Measurements from ENCODE around the gene CLCN1. TPM values are rescaled to one million over a fixed set of nuclear protein-coding genes. Genes with fewer than 3 reads are reported as not detected.
A peak's percentile ranks its signal among the peaks of the same experiment; 100 is the strongest.

The CLCN1 gene
- total RNA-seq, 2 donors from 2014 or later: 0.10 TPM; not detected in 1

- Mint-ChIP-seq H3K4me3 (no peak overlapping the region), H3K27ac (no peak overlapping the region), H3K27me3 (peaks cover 3 to 6% of the 10 kb centered on the region in 2 donors), H3K4me1 (ENCODE audit: low read depth in 2 of 2) (peaks cover 31 to 39% of the 10 kb centered on the region in 2 donors), H3K36me3 (no peaks in the 10 kb centered on the region), H3K9me3 (no peaks in the 10 kb centered on the region)
- ATAC-seq (no peak), DNase-seq (ENCODE audit: low spot score) (no peak)
These were observed 54.1 kb downstream of the CLCN1 start for GRCh38 chr7:143369678-143370651.

GRCh38 chr7:143372070-143372469 lies 56.2 kb downstream of the CLCN1 start:
- H3K9me3 Mint-ChIP-seq: no peaks in the 10 kb centered on the region
- peak overlapping the region; percentile 78 to 86 for H3K27ac Mint-ChIP-seq
- H3K4me3 Mint-ChIP-seq: peak overlapping the region; percentile 69
- peaks cover 51 to 60% of the 10 kb centered on the region in 2 donors for H3K4me1 Mint-ChIP-seq (ENCODE audit: low read depth in 2 of 2)
- ATAC-seq (peak; percentile 78), DNase-seq (ENCODE audit: low spot score) (peak; percentile 77)
- H3K27me3 Mint-ChIP-seq: no peaks in the 10 kb centered on the region
- no peaks in the 10 kb centered on the region for H3K36me3 Mint-ChIP-seq

- H3K36me3 Mint-ChIP-seq: no peaks in the 10 kb centered on the region
- H3K27me3 Mint-ChIP-seq: no peaks in the 10 kb centered on the region
- H3K27ac Mint-ChIP-seq: peak overlapping the region; percentile 93 to 95
- no peaks in the 10 kb centered on the region for H3K9me3 Mint-ChIP-seq
- peak overlapping the region; percentile 30 for H3K4me3 Mint-ChIP-seq
- peaks cover 59 to 69% of the 10 kb centered on the region in 2 donors for H3K4me1 Mint-ChIP-seq (ENCODE audit: low read depth in 2 of 2)
- no peak for ATAC-seq
- DNase-seq (ENCODE audit: low spot score): peak; percentile 35
These were observed 57.4 kb downstream of the CLCN1 start for GRCh38 chr7:143373255-143373794.

GRCh38 chr7:143374561-143374960 lies 58.6 kb downstream of the CLCN1 start:
- no peaks in the 10 kb centered on the region for H3K9me3 Mint-ChIP-seq
- no peaks in the 10 kb centered on the region for H3K36me3 Mint-ChIP-seq
- peak overlapping the region; percentile 74 for H3K4me3 Mint-ChIP-seq
- DNase-seq (ENCODE audit: low spot score): no peak
- no peaks in the 10 kb centered on the region for H3K27me3 Mint-ChIP-seq
- ATAC-seq: no peak
- H3K27ac Mint-ChIP-seq: peak overlapping the region; percentile 93 to 95
- peaks cover 71 to 81% of the 10 kb centered on the region in 2 donors for H3K4me1 Mint-ChIP-seq (ENCODE audit: low read depth in 2 of 2)

- Mint-ChIP-seq H3K9me3 (no peaks in the 10 kb centered on the region), H3K27ac (peak overlapping the region; percentile 93 to 95), H3K4me3 (peak overlapping the region; percentile 74), H3K36me3 (no peaks in the 10 kb centered on the region), H3K27me3 (no peaks in the 10 kb centered on the region), H3K4me1 (ENCODE audit: low read depth in 2 of 2) (peaks cover 76 to 87% of the 10 kb centered on the region in 2 donors)
- DNase-seq (ENCODE audit: low spot score): peak; percentile 75
- peak; percentile 82 to 83 for ATAC-seq
These were observed 59.6 kb downstream of the CLCN1 start for GRCh38 chr7:143375298-143376034.

GRCh38 chr7:143376396-143376795 lies 60.5 kb downstream of the CLCN1 start:
- Mint-ChIP-seq H3K4me1 (ENCODE audit: low read depth in 2 of 2) (peaks cover 70 to 79% of the 10 kb centered on the region in 2 donors), H3K27me3 (no peaks in the 10 kb centered on the region), H3K9me3 (no peaks in the 10 kb centered on the region), H3K36me3 (no peaks in the 10 kb centered on the region), H3K4me3 (peak overlapping the region; percentile 74), H3K27ac (peak overlapping the region; percentile 93 to 95)
- ATAC-seq (no peak), DNase-seq (ENCODE audit: low spot score) (peak; percentile 64)

GRCh38 chr7:143379611-143380259 lies 63.8 kb downstream of the CLCN1 start:
- Mint-ChIP-seq H3K4me3 (peak overlapping the region; percentile 94), H3K9me3 (no peaks in the 10 kb centered on the region), H3K4me1 (ENCODE audit: low read depth in 2 of 2) (peaks cover 50 to 53% of the 10 kb centered on the region in 2 donors), H3K36me3 (no peaks in the 10 kb centered on the region), H3K27ac (peak overlapping the region; percentile 93 to 99), H3K27me3 (no peaks in the 10 kb centered on the region)
- ATAC-seq (no peak), DNase-seq (ENCODE audit: low spot score) (peak; percentile 54)

GRCh38 chr7:143380260-143380645 lies 64.3 kb downstream of the CLCN1 start:
- peak overlapping the region; percentile 94 for H3K4me3 Mint-ChIP-seq

GRCh38 chr7:143380646-143381426 lies 64.9 kb downstream of the CLCN1 start, which contains the start of gene ZYX:
ZYX (plus strand) TSS chr7:143381345; CDS start chr7:143381572, 227 bp downstream.
- Mint-ChIP-seq H3K4me1 (ENCODE audit: low read depth in 2 of 2) (peaks cover 39 to 42% of the 10 kb centered on the region in 2 donors), H3K9me3 (no peaks in the 10 kb centered on the region), H3K27me3 (no peaks in the 10 kb centered on the region), H3K36me3 (no peaks in the 10 kb centered on the region), H3K27ac (peak within 1 kb of the TSS; percentile 93 to 99), H3K4me3 (peak within 1 kb of the TSS; percentile 94)
- ATAC-seq (peak; percentile 87 to 93), DNase-seq (ENCODE audit: low spot score) (peak; percentile 96)

More at GRCh38 chr7:143380260-143380645, 64.3 kb downstream of the CLCN1 start:
- ATAC-seq: peak; percentile 64 to 66
- H3K36me3 Mint-ChIP-seq: no peaks in the 10 kb centered on the region
- H3K9me3 Mint-ChIP-seq: no peaks in the 10 kb centered on the region
- no peaks in the 10 kb centered on the region for H3K27me3 Mint-ChIP-seq
- peak overlapping the region; percentile 93 to 99 for H3K27ac Mint-ChIP-seq
- H3K4me1 Mint-ChIP-seq (ENCODE audit: low read depth in 2 of 2): peaks cover 45 to 48% of the 10 kb centered on the region in 2 donors
- peak; percentile 80 for DNase-seq (ENCODE audit: low spot score)

GRCh38 chr7:143381427-143382125 lies 65.7 kb downstream of the CLCN1 start:
- no peaks in the 10 kb centered on the region for H3K36me3 Mint-ChIP-seq
- H3K9me3 Mint-ChIP-seq: no peaks in the 10 kb centered on the region
- H3K27me3 Mint-ChIP-seq: no peaks in the 10 kb centered on the region
- H3K4me3 Mint-ChIP-seq: peak overlapping the region; percentile 94
- ATAC-seq (no peak), DNase-seq (ENCODE audit: low spot score) (peak; percentile 56)
- peak overlapping the region in 1 of 2 donors; percentile 12 for H3K27ac Mint-ChIP-seq
- peaks cover 32 to 34% of the 10 kb centered on the region in 2 donors for H3K4me1 Mint-ChIP-seq (ENCODE audit: low read depth in 2 of 2)

GRCh38 chr7:143382126-143382790 lies 66.3 kb downstream of the CLCN1 start:
- no peaks in the 10 kb centered on the region for H3K9me3 Mint-ChIP-seq
- peak; percentile 31 for DNase-seq (ENCODE audit: low spot score)
- H3K27me3 Mint-ChIP-seq: no peaks in the 10 kb centered on the region
- peak overlapping the region; percentile 94 for H3K4me3 Mint-ChIP-seq
- ATAC-seq: no peak
- H3K36me3 Mint-ChIP-seq: no peaks in the 10 kb centered on the region
- H3K4me1 Mint-ChIP-seq (ENCODE audit: low read depth in 2 of 2): peaks cover 25 to 29% of the 10 kb centered on the region in 2 donors
- peak overlapping the region in 1 of 2 donors; percentile 12 for H3K27ac Mint-ChIP-seq

All from natural killer cell treated with Interleukin-12 subunit alpha and Interleukin-12 subunit beta and Interleukin-15 and Interleukin-18, amount 100 ng/mL, for 72 hours (primary cell).